ENCODE results near the gene GFOD1.

DNA sequence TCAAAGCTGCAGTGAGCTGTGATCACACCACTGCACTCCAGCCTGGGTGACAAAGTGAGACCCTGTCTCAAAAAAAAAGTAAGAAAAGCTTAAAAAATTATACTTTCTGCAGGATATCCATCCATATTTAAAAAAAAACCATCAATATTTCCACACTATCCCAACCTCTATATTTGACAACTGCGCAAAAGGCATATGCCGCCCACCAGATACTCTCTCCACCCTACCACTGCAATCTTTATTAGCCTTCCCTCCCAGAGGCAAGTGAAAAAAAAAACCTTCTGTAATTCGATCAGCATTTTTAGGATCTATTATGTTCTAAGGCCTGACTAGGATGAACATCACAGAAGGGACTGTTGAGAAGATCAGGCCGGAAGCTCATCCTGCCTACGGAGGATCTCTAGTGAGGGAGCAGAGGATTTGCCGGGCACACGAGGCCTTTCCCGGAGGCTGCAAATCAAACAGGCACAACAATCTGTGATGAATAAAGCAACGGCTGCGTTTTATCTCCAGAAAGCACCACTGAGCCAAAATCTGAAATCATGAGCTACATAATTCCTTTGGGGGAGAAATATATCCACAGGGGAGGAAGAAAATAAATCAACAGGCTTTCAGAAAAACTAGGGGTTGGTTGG lies 65.9 kb downstream of the GFOD1 start:
- TF ChIP-seq, protein P1, sequence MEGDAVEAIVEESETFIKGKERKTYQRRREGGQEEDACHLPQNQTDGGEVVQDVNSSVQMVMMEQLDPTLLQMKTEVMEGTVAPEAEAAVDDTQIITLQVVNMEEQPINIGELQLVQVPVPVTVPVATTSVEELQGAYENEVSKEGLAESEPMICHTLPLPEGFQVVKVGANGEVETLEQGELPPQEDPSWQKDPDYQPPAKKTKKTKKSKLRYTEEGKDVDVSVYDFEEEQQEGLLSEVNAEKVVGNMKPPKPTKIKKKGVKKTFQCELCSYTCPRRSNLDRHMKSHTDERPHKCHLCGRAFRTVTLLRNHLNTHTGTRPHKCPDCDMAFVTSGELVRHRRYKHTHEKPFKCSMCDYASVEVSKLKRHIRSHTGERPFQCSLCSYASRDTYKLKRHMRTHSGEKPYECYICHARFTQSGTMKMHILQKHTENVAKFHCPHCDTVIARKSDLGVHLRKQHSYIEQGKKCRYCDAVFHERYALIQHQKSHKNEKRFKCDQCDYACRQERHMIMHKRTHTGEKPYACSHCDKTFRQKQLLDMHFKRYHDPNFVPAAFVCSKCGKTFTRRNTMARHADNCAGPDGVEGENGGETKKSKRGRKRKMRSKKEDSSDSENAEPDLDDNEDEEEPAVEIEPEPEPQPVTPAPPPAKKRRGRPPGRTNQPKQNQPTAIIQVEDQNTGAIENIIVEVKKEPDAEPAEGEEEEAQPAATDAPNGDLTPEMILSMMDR (IDR thresholded peaks at IDR 0.05), result no peak
- TF ChIP-seq POLR2AphosphoS5 (IDR thresholded peaks at IDR 0.05) (peak in 1 of 3 donors; percentile 67), POLR2A (IDR thresholded peaks at IDR 0.05) (no peak), EP300 (IDR thresholded peaks at IDR 0.05) (no peak)

All from stomach (tissue), 4 donors.